HepG2 (cell line): ENCODE data around the gene USP9Y. TPM values are rescaled to one million over a fixed set of nuclear protein-coding genes. Genes with fewer than 3 reads are reported as not detected.

Source experiments
- EP300 ChIP-seq, 3 experiments: sonication (generic) in 1 of 3; formaldehyde crosslinking in 1 of 3; IDR thresholded peaks; 2 replicates each; pipeline versions ENCODE4 v1.5.1 to v1.6.1; 2011 to 2020; ENCODE audit warnings: low read depth in 2 of 3, low read length in 2 of 3, borderline replicate concordance in 1 of 3, improper control_type of control experiment in 1 of 3, mild to moderate bottlenecking in 1 of 3, missing genetic modification reagents in 1 of 3, moderate library complexity in 1 of 3
- FOXP4 ChIP-seq: sonication (generic); formaldehyde crosslinking; IDR thresholded peaks from 2 replicates; pipeline ENCODE4 v1.4.0; 2020; ENCODE audit warnings: missing genetic modification reagents
- GATAD2A ChIP-seq: IDR thresholded peaks from 2 replicates; pipeline ENCODE4 v1.6.1; 2016
- GMEB1 ChIP-seq: sonication (generic); formaldehyde crosslinking; IDR thresholded peaks from 2 replicates; pipeline ENCODE4 v1.5.1; 2020; ENCODE audit warnings: missing genetic modification reagents, mild to moderate bottlenecking, borderline replicate concordance
- GMEB2 ChIP-seq: IDR thresholded peaks from 2 replicates; pipeline ENCODE4 v1.6.1; 2016; ENCODE audit warnings: missing biosample characterization, missing genetic modification reagents, low read depth
- NFYB ChIP-seq: sonication (generic); formaldehyde crosslinking; IDR thresholded peaks from 2 replicates; pipeline ENCODE4 v1.4.0; 2020; ENCODE audit warnings: missing genetic modification reagents
- NFYC ChIP-seq: IDR thresholded peaks from 2 replicates; pipeline ENCODE4 v1.6.1; 2016; ENCODE audit warnings: missing genetic modification reagents, missing compliant biosample characterization
- POLR2G ChIP-seq: fragments of 200-400 bp; formaldehyde crosslinking; IDR thresholded peaks from 2 replicates; pipeline ENCODE4 v1.6.1; 2018; ENCODE audit warnings: mild to moderate bottlenecking, low read depth, low read length, moderate library complexity
- TAF1 ChIP-seq: sonication (generic); formaldehyde crosslinking; IDR thresholded peaks from 2 replicates; pipeline ENCODE4 v1.4.0; 2020; ENCODE audit warnings: missing genetic modification reagents
- TBL1XR1 ChIP-seq: fragments of 150-350 bp; IDR thresholded peaks from 2 replicates; pipeline ENCODE4 v1.6.1; 2014; ENCODE audit warnings: borderline replicate concordance, low read length; ENCODE audit not compliant: partially characterized antibody
- TRAFD1 ChIP-seq: sonication (generic); formaldehyde crosslinking; IDR thresholded peaks from 2 replicates; pipeline ENCODE4 v1.5.1; 2020; ENCODE audit warnings: missing genetic modification reagents, mild to moderate bottlenecking, borderline replicate concordance
- ZNF768 ChIP-seq: sonication (generic); formaldehyde crosslinking; IDR thresholded peaks from 2 replicates; pipeline ENCODE4 v1.4.0; 2020; ENCODE audit warnings: missing genetic modification reagents
- ZNF790 ChIP-seq: sonication (generic); formaldehyde crosslinking; IDR thresholded peaks from 2 replicates; pipeline ENCODE4 v1.8.0; 2022; ENCODE audit warnings: missing genetic modification reagents, mild to moderate bottlenecking, borderline replicate concordance
- polyA plus RNA-seq, 8 experiments: library from polyadenylated mRNA; depleted of rRNA in 3 of 8; stranded (reverse) in 7 of 8; unstranded in 1 of 8; fragments of >200 nt; fragmentation: Illumina TruSeq in 4 of 8; extraction: Trizol in 4 of 8; gene quantifications; 2 replicates each; pipeline versions ENCODE4 v1.2.1 to v1.2.3, GENCODE V29; 2011 to 2016; ENCODE audit warnings: low read depth in 4 of 8, missing spikeins in 1 of 8, mixed read lengths in 1 of 8; ENCODE audit not compliant: insufficient read depth in 1 of 8
- total RNA-seq, 5 experiments: library from RNA; depleted of rRNA; stranded (reverse); fragments of >200 nt; fragmentation: Illumina TruSeq; extraction: Trizol; gene quantifications; 2 replicates each; pipeline ENCODE4 v1.2.3, GENCODE V29; 2016; ENCODE audit warnings: low read depth in 1 of 5
- TF ChIP-seq, protein P1 (sequence below): sonication (generic); formaldehyde crosslinking; IDR thresholded peaks from 2 replicates; pipeline ENCODE4 v1.5.1; 2020; ENCODE audit warnings: mild to moderate bottlenecking, missing genetic modification reagents, moderate library complexity
- TF ChIP-seq, protein P2 (sequence below): IDR thresholded peaks from 2 replicates; pipeline ENCODE4 v1.6.1; 2018; ENCODE audit warnings: missing genetic modification reagents
- TF ChIP-seq, protein P3 (sequence below): sonication (generic); formaldehyde crosslinking; IDR thresholded peaks from 2 replicates; pipeline ENCODE4 v1.4.0; 2020; ENCODE audit warnings: mild to moderate bottlenecking, missing genetic modification reagents

The USP9Y gene
- total and polyA plus RNA-seq, 2 of the 13 experiments (the other 11 are each of a cell fraction or from before 2014, with no cell fraction given) = 14.6 to 41.9 TPM

DNA sequence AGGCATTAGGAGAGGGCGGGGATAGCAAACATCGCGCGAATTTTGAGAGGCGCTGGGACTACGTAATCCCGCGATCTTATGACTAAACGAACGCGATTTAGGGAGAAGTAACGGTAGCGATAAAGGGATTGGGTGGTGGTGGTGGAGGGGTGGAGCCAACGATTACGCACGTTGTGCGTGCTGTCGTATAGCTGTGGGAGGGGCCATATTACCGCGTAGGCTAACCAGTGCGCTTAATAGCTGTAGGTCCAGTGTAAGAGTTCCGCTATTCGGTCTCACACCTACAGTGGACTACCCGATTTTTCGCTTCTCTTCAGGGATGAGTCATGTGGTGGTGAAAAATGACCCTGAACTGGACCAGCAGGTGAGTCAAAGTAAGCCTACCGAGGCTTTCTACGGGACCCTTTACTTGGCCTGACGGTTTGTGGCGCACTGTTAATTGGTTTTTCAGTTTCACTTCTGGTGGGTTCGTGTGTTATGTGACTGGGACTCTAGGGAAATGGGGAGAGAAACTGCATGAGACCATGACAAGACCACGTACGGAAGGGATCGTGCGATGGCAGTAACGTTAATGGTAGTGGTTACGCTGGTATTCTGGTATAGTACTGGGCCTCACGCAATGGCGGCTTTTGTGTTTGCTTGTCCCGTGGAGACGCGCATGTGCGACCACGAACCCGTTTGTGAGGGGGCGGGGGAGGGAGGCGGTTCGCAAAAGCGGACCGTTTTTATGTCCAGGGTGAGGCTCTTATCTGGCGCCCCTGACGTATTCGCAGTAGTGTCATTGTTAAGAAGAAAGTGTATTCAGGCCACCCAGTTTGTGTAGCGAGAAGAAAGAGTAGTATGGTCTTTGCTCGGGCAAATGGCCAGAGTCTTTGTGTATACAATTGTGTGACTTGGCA, 203.8 kb downstream of the USP9Y start, which contains the start of gene DDX3Y (continued):
- TF ChIP-seq, protein P1, sequence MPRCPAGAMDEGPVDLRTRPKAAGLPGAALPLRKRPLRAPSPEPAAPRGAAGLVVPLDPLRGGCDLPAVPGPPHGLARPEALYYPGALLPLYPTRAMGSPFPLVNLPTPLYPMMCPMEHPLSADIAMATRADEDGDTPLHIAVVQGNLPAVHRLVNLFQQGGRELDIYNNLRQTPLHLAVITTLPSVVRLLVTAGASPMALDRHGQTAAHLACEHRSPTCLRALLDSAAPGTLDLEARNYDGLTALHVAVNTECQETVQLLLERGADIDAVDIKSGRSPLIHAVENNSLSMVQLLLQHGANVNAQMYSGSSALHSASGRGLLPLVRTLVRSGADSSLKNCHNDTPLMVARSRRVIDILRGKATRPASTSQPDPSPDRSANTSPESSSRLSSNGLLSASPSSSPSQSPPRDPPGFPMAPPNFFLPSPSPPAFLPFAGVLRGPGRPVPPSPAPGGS (CRISPR knock-in tag) = no peak
- TF ChIP-seq GMEB1 (CRISPR knock-in tag) (peak; percentile 92), EP300 (IDR thresholded peaks at IDR 0.05; ENCODE audit: low read depth in 2 of 2, low read length in 2 of 2) (no peak), EP300 (CRISPR knock-in tag; IDR thresholded peaks at IDR 0.05; ENCODE audit: borderline replicate concordance) (no peak), FOXP4 (CRISPR knock-in tag) (no peak), TBL1XR1 (peak; percentile 47), GMEB2 (CRISPR knock-in tag) (peak; percentile 71; the same call in 1 of the 2 replicates), NFYC (CRISPR knock-in tag) (peak; percentile 46; the same call in 1 of the 2 replicates), TRAFD1 (CRISPR knock-in tag) (no peak), TAF1 (CRISPR knock-in tag) (peak; percentile 61), POLR2G (peak; percentile 85), ZNF768 (no peak), ZNF790 (CRISPR knock-in tag) (no peak), NFYB (CRISPR knock-in tag) (peak; percentile 29; the same call in 1 of the 2 replicates), GATAD2A (CRISPR knock-in tag) (no peak)
- TF ChIP-seq, protein P2, sequence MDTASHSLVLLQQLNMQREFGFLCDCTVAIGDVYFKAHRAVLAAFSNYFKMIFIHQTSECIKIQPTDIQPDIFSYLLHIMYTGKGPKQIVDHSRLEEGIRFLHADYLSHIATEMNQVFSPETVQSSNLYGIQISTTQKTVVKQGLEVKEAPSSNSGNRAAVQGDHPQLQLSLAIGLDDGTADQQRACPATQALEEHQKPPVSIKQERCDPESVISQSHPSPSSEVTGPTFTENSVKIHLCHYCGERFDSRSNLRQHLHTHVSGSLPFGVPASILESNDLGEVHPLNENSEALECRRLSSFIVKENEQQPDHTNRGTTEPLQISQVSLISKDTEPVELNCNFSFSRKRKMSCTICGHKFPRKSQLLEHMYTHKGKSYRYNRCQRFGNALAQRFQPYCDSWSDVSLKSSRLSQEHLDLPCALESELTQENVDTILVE (CRISPR knock-in tag) = 0 out of 2 replicates have a peak, but pooled peaks have one; percentile 17
- TF ChIP-seq, protein P3, sequence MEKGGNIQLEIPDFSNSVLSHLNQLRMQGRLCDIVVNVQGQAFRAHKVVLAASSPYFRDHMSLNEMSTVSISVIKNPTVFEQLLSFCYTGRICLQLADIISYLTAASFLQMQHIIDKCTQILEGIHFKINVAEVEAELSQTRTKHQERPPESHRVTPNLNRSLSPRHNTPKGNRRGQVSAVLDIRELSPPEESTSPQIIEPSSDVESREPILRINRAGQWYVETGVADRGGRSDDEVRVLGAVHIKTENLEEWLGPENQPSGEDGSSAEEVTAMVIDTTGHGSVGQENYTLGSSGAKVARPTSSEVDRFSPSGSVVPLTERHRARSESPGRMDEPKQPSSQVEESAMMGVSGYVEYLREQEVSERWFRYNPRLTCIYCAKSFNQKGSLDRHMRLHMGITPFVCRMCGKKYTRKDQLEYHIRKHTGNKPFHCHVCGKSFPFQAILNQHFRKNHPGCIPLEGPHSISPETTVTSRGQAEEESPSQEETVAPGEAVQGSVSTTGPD (CRISPR knock-in tag) = no peak
